Measurements from ENCODE around the gene KCNH5.
"Not testable (repeated sequence)": the region's sequence is repeated elsewhere in the genome, so short reads cannot be mapped to it uniquely, and the experiment has no call there.

The KCNH5 gene

GRCh38 chr14:62886461-62886860 is 158.8 kb downstream of the KCNH5 start:
- no peak for DNase-seq (ENCODE audit: low spot score)

- DNase-seq (ENCODE audit: low spot score): no peak
These were observed 159.8 kb downstream of the KCNH5 start for GRCh38 chr14:62885451-62885850.

GRCh38 chr14:62882967-62883366 is 162.3 kb downstream of the KCNH5 start:
- DNase-seq (ENCODE audit: low spot score): no peak

GRCh38 chr14:62866376-62866775 is 178.9 kb downstream of the KCNH5 start:
- DNase-seq (ENCODE audit: low spot score): no peak

GRCh38 chr14:62864588-62864987 is 180.7 kb downstream of the KCNH5 start:
- DNase-seq (ENCODE audit: low spot score): no peak

GRCh38 chr14:62858011-62858410 is 187.2 kb downstream of the KCNH5 start:
- not testable (repeated sequence) for DNase-seq (ENCODE audit: low spot score)

- no peak for DNase-seq (ENCODE audit: low spot score)
These were observed 190.3 kb downstream of the KCNH5 start for GRCh38 chr14:62854951-62855350.

GRCh38 chr14:62847168-62847567 is 198.1 kb downstream of the KCNH5 start:
- DNase-seq (ENCODE audit: low spot score): no peak

GRCh38 chr14:62844546-62844945 is 200.7 kb downstream of the KCNH5 start:
- DNase-seq (ENCODE audit: low spot score): no peak

GRCh38 chr14:62824086-62824485 is 221.2 kb downstream of the KCNH5 start:
- no peak for DNase-seq (ENCODE audit: low spot score)

GRCh38 chr14:62819931-62820330 is 225.3 kb downstream of the KCNH5 start:
- DNase-seq (ENCODE audit: low spot score): no peak

GRCh38 chr14:62807636-62808035 is 237.6 kb downstream of the KCNH5 start:
- DNase-seq (ENCODE audit: low spot score): no peak

- DNase-seq (ENCODE audit: low spot score): no peak
These were observed 244.7 kb downstream of the KCNH5 start for GRCh38 chr14:62800577-62800976.

GRCh38 chr14:62796431-62796830 is 248.8 kb downstream of the KCNH5 start:
- DNase-seq (ENCODE audit: low spot score): no peak

- DNase-seq (ENCODE audit: low spot score): no peak
These were observed 252.7 kb downstream of the KCNH5 start for GRCh38 chr14:62792578-62792977.

GRCh38 chr14:62781328-62781727 is 263.9 kb downstream of the KCNH5 start:
- not testable (repeated sequence) for DNase-seq (ENCODE audit: low spot score)

- DNase-seq (ENCODE audit: low spot score): no peak
These were observed 266.4 kb downstream of the KCNH5 start for GRCh38 chr14:62778852-62779251.

- no peak for DNase-seq (ENCODE audit: low spot score)
These were observed 266.9 kb downstream of the KCNH5 start for GRCh38 chr14:62778310-62778709.

- DNase-seq (ENCODE audit: low spot score): no peak
These were observed 267.7 kb downstream of the KCNH5 start for GRCh38 chr14:62777510-62777909.

- DNase-seq (ENCODE audit: low spot score): no peak
These were observed 269.0 kb downstream of the KCNH5 start for GRCh38 chr14:62776300-62776699.

- DNase-seq (ENCODE audit: low spot score): no peak
These were observed 276.5 kb downstream of the KCNH5 start for GRCh38 chr14:62768753-62769152.

GRCh38 chr14:62763951-62764350 is 281.3 kb downstream of the KCNH5 start:
- no peak for DNase-seq (ENCODE audit: low spot score)

GRCh38 chr14:62759796-62760195 is 285.5 kb downstream of the KCNH5 start:
- DNase-seq (ENCODE audit: low spot score): no peak

GRCh38 chr14:62746881-62747280 is 298.4 kb downstream of the KCNH5 start:
- DNase-seq (ENCODE audit: low spot score): not testable (repeated sequence)

- no peak for DNase-seq (ENCODE audit: low spot score)
These were observed 299.8 kb downstream of the KCNH5 start for GRCh38 chr14:62745496-62745895.
